Choroid plexus epithelial cell (primary cell): Measurements from ENCODE around the gene SV2A.
"Not testable (repeated sequence)": the region's sequence is repeated elsewhere in the genome, so short reads cannot be mapped to it uniquely, and the experiment has no call there.

Experiments used
- DNase-seq: peaks from one replicate; pipeline ENCODE4 v3.0.0-alpha.2; 2010; ENCODE audit warnings: low read depth
- H3K4me3 ChIP-seq: 2 replicates; pipeline ENCODE4 v1.5.1; 2011; ENCODE audit warnings: low read depth, mild to moderate bottlenecking, control low read depth, low read length, moderate library complexity
- CTCF ChIP-seq: conservative IDR thresholded peaks from 2 replicates; pipeline ENCODE4 v1.5.1; 2011; ENCODE audit warnings: low read depth, mild to moderate bottlenecking, control low read depth, inconsistent platforms, low read length, moderate library complexity

Gene SV2A

GRCh38 chr1:149949911-149950310 is 32.3 kb upstream of the SV2A start:
- DNase-seq = peak; percentile 35
- TF ChIP-seq CTCF = no peak
- no peak overlapping the region for H3K4me3 ChIP-seq

- TF ChIP-seq CTCF = no peak
- no peak for DNase-seq
- H3K4me3 ChIP-seq = no peak overlapping the region
Measured at GRCh38 chr1:149945206-149945605, 27.6 kb upstream of the SV2A start.

GRCh38 chr1:149942885-149943284 is 25.2 kb upstream of the SV2A start:
- no peak for DNase-seq
- no peak overlapping the region for H3K4me3 ChIP-seq
- TF ChIP-seq CTCF = no peak

GRCh38 chr1:149942207-149942606 is 24.6 kb upstream of the SV2A start:
- peak; percentile 68 for TF ChIP-seq CTCF
- DNase-seq = peak; percentile 67
- no peak overlapping the region for H3K4me3 ChIP-seq

- DNase-seq = no peak
- no peak for TF ChIP-seq CTCF
Measured at GRCh38 chr1:149940427-149940826, 22.8 kb upstream of the SV2A start.

GRCh38 chr1:149938668-149939003 is 21.0 kb upstream of the SV2A start:
- DNase-seq, H3K4me3 ChIP-seq: not testable (repeated sequence)

More at GRCh38 chr1:149940427-149940826, 22.8 kb upstream of the SV2A start:
- no peak overlapping the region for H3K4me3 ChIP-seq

- TF ChIP-seq CTCF = no peak
- peak; percentile 12 for DNase-seq
- H3K4me3 ChIP-seq = no peak overlapping the region
Measured at GRCh38 chr1:149937759-149938158, 20.1 kb upstream of the SV2A start.
